HepG2 (cell line): ENCODE data around the gene PIP4K2B. TPM values are rescaled to one million over a fixed set of nuclear protein-coding genes. Genes with fewer than 3 reads are reported as not detected.

Experiments used
- ATM ChIP-seq: fragments of 450-650 bp; IDR thresholded peaks from 2 replicates; pipeline ENCODE4 v1.7.1; 2017; ENCODE audit warnings: mild to moderate bottlenecking, borderline replicate concordance
- HMG20B ChIP-seq: conservative IDR thresholded peaks from 2 replicates; pipeline ENCODE4 v1.6.1; 2016; ENCODE audit warnings: missing genetic modification reagents, missing compliant biosample characterization
- NKX3-1 ChIP-seq: sonication (generic); formaldehyde crosslinking; IDR thresholded peaks from 2 replicates; pipeline ENCODE4 v1.5.0; 2020; ENCODE audit warnings: missing genetic modification reagents
- NPAS2 ChIP-seq: sonication (generic); formaldehyde crosslinking; IDR thresholded peaks from 2 replicates; pipeline ENCODE4 v1.8.0; 2022; ENCODE audit warnings: mild to moderate bottlenecking, missing genetic modification reagents, borderline replicate concordance
- NR3C1 ChIP-seq: sonication (generic); formaldehyde crosslinking; IDR thresholded peaks from 2 replicates; pipeline ENCODE4 v1.4.0; 2020; ENCODE audit warnings: missing genetic modification reagents
- RARG ChIP-seq: sonication (generic); formaldehyde crosslinking; IDR thresholded peaks from 2 replicates; pipeline ENCODE4 v1.4.0; 2020; ENCODE audit warnings: low read depth, mild to moderate bottlenecking, missing genetic modification reagents
- SCMH1 ChIP-seq: sonication (generic); formaldehyde crosslinking; IDR thresholded peaks from 2 replicates; pipeline ENCODE4 v1.9.0; 2021; ENCODE audit warnings: missing genetic modification reagents, mild to moderate bottlenecking, borderline replicate concordance
- TBP ChIP-seq: sonication (generic); formaldehyde crosslinking; IDR thresholded peaks from 2 replicates; pipeline ENCODE4 v1.5.0; 2020; ENCODE audit warnings: missing genetic modification reagents
- TBX2 ChIP-seq: sonication (generic); formaldehyde crosslinking; IDR thresholded peaks from 2 replicates; pipeline ENCODE4 v1.5.0; 2020; ENCODE audit warnings: missing genetic modification reagents, mild to moderate bottlenecking, borderline replicate concordance
- XRCC5 ChIP-seq: fragments of 200-400 bp; formaldehyde crosslinking; optimal IDR thresholded peaks from 2 replicates; pipeline ENCODE3; 2017; ENCODE audit warnings: mild to moderate bottlenecking, low read length
- ZNF382 ChIP-seq: sonication (generic); formaldehyde crosslinking; IDR thresholded peaks from 2 replicates; pipeline ENCODE4 v1.5.0; 2020; ENCODE audit warnings: missing genetic modification reagents, mild to moderate bottlenecking, borderline replicate concordance
- ZNF766 ChIP-seq: sonication (generic); formaldehyde crosslinking; IDR thresholded peaks from 2 replicates; pipeline ENCODE4 v1.5.0; 2020; ENCODE audit warnings: missing genetic modification reagents, borderline replicate concordance
- polyA plus RNA-seq, 8 experiments: library from polyadenylated mRNA; depleted of rRNA in 3 of 8; stranded (reverse) in 7 of 8; unstranded in 1 of 8; fragments of >200 nt; fragmentation: Illumina TruSeq in 4 of 8; extraction: Trizol in 4 of 8; gene quantifications; 2 replicates each; pipeline versions ENCODE4 v1.2.1 to v1.2.3, GENCODE V29; 2011 to 2016; ENCODE audit warnings: low read depth in 4 of 8, missing spikeins in 1 of 8, mixed read lengths in 1 of 8; ENCODE audit not compliant: insufficient read depth in 1 of 8
- total RNA-seq, 5 experiments: library from RNA; depleted of rRNA; stranded (reverse); fragments of >200 nt; fragmentation: Illumina TruSeq; extraction: Trizol; gene quantifications; 2 replicates each; pipeline ENCODE4 v1.2.3, GENCODE V29; 2016; ENCODE audit warnings: low read depth in 1 of 5
- TF ChIP-seq, protein P1 (sequence below): IDR thresholded peaks from 2 replicates; pipeline ENCODE4 v1.6.1; 2016; ENCODE audit warnings: mild to moderate bottlenecking
- TF ChIP-seq, protein P2 (sequence below): sonication (generic); formaldehyde crosslinking; IDR thresholded peaks from 2 replicates; pipeline ENCODE4 v1.4.0; 2020; ENCODE audit warnings: missing genetic modification reagents
- TF ChIP-seq, protein P3 (sequence below): sonication (generic); formaldehyde crosslinking; IDR thresholded peaks from 2 replicates; pipeline ENCODE4 v1.8.0; 2023; ENCODE audit warnings: mild to moderate bottlenecking, missing genetic modification reagents
- TF ChIP-seq, protein P4 (sequence below): sonication (generic); formaldehyde crosslinking; IDR thresholded peaks from 2 replicates; pipeline ENCODE4 v1.4.0; 2020; ENCODE audit warnings: missing genetic modification reagents
- TF ChIP-seq, protein P5 (sequence below): sonication (generic); formaldehyde crosslinking; IDR thresholded peaks from 2 replicates; pipeline ENCODE4 v1.5.0; 2020; ENCODE audit warnings: mild to moderate bottlenecking, missing genetic modification reagents, moderate library complexity
- TF ChIP-seq, protein P6 (sequence below): sonication (generic); formaldehyde crosslinking; IDR thresholded peaks from 2 replicates; pipeline ENCODE4 v1.5.0; 2020; ENCODE audit warnings: missing genetic modification reagents

Gene PIP4K2B
- total and polyA plus RNA-seq, 2 of the 13 experiments (the other 11 are each of a cell fraction or from before 2014, with no cell fraction given), result 20.4 to 54.0 TPM

DNA sequence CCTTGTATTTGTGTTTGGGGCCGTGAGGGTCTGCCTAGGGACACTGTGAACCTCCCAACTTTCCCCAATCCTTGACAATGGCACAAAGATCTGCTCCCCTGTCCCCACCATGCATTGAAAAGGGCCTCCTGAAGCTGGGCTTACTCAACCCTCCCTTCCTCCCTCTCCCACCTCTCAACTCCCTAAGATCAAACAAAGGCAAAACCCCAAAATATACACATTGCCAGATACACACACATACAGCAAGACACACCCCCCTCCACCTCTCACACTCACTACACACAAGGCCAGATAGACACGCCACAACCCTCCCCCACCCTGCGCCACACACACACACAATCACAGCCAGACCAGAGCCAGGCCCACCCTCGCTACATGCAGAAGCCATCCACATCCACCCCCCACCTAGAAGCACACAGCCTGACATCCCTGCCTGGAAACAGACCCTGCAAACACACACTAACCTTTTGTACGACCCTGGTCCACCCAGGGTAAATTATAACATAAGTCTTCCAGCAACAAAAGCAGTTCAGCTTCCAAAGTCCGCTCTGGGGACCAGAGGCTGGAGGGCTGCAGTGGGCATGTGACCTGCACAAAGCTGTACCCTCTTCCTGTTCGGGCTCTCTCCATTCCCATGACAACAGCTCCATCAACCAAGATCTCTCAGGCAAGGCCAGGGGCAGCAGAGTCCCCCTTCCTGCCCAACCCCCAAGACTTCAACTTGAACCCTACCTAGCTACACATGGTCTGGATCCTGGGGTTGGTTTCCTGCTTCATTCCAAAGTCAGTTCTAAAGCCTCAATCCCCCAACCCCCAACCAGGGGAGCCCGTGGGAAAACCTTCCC lies 53.1 kb downstream of the PIP4K2B start (continued):
- no peak for TF ChIP-seq TBP (CRISPR knock-in tag)
- no peak for TF ChIP-seq SCMH1 (CRISPR knock-in tag)
- TF ChIP-seq NR3C1 (CRISPR knock-in tag), result no peak
- no peak for TF ChIP-seq NKX3-1 (CRISPR knock-in tag)
- TF ChIP-seq NPAS2 (CRISPR knock-in tag), result no peak
- TF ChIP-seq ATM, result no peak
- TF ChIP-seq RARG (CRISPR knock-in tag), result no peak
- TF ChIP-seq, protein P1, sequence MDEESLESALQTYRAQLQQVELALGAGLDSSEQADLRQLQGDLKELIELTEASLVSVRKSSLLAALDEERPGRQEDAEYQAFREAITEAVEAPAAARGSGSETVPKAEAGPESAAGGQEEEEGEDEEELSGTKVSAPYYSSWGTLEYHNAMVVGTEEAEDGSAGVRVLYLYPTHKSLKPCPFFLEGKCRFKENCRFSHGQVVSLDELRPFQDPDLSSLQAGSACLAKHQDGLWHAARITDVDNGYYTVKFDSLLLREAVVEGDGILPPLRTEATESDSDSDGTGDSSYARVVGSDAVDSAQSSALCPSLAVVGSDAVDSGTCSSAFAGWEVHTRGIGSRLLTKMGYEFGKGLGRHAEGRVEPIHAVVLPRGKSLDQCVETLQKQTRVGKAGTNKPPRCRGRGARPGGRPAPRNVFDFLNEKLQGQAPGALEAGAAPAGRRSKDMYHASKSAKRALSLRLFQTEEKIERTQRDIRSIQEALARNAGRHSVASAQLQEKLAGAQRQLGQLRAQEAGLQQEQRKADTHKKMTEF (CRISPR knock-in tag), result peak; percentile 56
- TF ChIP-seq XRCC5, result no peak
- TF ChIP-seq, protein P2, sequence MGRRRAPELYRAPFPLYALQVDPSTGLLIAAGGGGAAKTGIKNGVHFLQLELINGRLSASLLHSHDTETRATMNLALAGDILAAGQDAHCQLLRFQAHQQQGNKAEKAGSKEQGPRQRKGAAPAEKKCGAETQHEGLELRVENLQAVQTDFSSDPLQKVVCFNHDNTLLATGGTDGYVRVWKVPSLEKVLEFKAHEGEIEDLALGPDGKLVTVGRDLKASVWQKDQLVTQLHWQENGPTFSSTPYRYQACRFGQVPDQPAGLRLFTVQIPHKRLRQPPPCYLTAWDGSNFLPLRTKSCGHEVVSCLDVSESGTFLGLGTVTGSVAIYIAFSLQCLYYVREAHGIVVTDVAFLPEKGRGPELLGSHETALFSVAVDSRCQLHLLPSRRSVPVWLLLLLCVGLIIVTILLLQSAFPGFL, result no peak
- TF ChIP-seq, protein P3, sequence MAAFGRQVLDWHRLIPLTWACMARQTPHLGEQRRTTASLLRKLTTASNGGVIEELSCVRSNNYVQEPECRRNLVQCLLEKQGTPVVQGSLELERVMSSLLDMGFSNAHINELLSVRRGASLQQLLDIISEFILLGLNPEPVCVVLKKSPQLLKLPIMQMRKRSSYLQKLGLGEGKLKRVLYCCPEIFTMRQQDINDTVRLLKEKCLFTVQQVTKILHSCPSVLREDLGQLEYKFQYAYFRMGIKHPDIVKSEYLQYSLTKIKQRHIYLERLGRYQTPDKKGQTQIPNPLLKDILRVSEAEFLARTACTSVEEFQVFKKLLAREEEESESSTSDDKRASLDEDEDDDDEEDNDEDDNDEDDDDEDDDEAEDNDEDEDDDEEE, result no peak; the same call in 1 of the 2 replicates
- TF ChIP-seq ZNF766 (CRISPR knock-in tag), result 0 out of 2 replicates have a peak, but pooled peaks have one; percentile 58
- TF ChIP-seq, protein P4, sequence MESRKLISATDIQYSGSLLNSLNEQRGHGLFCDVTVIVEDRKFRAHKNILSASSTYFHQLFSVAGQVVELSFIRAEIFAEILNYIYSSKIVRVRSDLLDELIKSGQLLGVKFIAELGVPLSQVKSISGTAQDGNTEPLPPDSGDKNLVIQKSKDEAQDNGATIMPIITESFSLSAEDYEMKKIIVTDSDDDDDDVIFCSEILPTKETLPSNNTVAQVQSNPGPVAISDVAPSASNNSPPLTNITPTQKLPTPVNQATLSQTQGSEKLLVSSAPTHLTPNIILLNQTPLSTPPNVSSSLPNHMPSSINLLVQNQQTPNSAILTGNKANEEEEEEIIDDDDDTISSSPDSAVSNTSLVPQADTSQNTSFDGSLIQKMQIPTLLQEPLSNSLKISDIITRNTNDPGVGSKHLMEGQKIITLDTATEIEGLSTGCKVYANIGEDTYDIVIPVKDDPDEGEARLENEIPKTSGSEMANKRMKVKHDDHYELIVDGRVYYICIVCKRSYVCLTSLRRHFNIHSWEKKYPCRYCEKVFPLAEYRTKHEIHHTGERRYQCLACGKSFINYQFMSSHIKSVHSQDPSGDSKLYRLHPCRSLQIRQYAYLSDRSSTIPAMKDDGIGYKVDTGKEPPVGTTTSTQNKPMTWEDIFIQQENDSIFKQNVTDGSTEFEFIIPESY (CRISPR knock-in tag), result no peak; the same call in 1 of the 2 replicates
- peak; percentile 43; the same call in 1 of the 2 replicates for TF ChIP-seq TBX2 (CRISPR knock-in tag)
- TF ChIP-seq, protein P5, sequence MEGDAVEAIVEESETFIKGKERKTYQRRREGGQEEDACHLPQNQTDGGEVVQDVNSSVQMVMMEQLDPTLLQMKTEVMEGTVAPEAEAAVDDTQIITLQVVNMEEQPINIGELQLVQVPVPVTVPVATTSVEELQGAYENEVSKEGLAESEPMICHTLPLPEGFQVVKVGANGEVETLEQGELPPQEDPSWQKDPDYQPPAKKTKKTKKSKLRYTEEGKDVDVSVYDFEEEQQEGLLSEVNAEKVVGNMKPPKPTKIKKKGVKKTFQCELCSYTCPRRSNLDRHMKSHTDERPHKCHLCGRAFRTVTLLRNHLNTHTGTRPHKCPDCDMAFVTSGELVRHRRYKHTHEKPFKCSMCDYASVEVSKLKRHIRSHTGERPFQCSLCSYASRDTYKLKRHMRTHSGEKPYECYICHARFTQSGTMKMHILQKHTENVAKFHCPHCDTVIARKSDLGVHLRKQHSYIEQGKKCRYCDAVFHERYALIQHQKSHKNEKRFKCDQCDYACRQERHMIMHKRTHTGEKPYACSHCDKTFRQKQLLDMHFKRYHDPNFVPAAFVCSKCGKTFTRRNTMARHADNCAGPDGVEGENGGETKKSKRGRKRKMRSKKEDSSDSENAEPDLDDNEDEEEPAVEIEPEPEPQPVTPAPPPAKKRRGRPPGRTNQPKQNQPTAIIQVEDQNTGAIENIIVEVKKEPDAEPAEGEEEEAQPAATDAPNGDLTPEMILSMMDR, result no peak
- TF ChIP-seq, protein P6, sequence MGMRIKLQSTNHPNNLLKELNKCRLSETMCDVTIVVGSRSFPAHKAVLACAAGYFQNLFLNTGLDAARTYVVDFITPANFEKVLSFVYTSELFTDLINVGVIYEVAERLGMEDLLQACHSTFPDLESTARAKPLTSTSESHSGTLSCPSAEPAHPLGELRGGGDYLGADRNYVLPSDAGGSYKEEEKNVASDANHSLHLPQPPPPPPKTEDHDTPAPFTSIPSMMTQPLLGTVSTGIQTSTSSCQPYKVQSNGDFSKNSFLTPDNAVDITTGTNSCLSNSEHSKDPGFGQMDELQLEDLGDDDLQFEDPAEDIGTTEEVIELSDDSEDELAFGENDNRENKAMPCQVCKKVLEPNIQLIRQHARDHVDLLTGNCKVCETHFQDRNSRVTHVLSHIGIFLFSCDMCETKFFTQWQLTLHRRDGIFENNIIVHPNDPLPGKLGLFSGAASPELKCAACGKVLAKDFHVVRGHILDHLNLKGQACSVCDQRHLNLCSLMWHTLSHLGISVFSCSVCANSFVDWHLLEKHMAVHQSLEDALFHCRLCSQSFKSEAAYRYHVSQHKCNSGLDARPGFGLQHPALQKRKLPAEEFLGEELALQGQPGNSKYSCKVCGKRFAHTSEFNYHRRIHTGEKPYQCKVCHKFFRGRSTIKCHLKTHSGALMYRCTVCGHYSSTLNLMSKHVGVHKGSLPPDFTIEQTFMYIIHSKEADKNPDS (CRISPR knock-in tag), result no peak
- peak; percentile 74 for TF ChIP-seq HMG20B (CRISPR knock-in tag)
- TF ChIP-seq ZNF382, result no peak
